Limb (tissue), 2 donors: ENCODE results near the gene YKT6.
A peak's percentile ranks its signal among the peaks of the same experiment; 100 is the strongest.
"Not testable (repeated sequence)": the region's sequence is repeated elsewhere in the genome, so short reads cannot be mapped to it uniquely, and the experiment has no call there.

Experiments
- DNase-seq, 2 donors: peaks; one replicate each; pipeline ENCODE4 v3.0.0-alpha.2; 2016; ENCODE audit errors: extremely low spot score in 2 of 2

The YKT6 gene

GRCh38 chr7:44200699-44201461, at the start of gene YKT6:
Gene YKT6, plus strand, starts transcription at chr7:44200978. Its CDS starts 158 bp downstream, at chr7:44201136.
- DNase-seq = peak; percentile 91 to 94

DNA sequence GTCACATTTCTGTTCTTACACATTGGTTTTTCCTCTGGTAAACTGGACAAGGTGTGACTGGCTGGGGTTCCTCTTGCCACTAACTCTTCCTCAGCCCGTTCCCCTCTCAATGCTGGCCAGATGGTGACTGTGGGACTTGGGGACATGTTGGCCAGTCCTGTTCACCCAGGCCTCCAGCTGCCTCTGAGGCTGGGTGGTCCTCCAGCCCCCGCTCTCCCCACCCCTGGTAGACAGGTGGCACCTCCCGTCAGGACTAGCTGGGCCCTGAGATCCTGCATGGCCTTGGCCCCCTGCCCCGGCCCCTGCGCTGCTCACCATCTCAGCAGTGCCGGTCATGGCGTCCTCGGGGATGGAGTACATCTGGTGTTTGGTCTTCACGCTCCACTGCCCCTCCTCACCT, 48.8 kb upstream of the YKT6 start:
- DNase-seq = no peak

DNA sequence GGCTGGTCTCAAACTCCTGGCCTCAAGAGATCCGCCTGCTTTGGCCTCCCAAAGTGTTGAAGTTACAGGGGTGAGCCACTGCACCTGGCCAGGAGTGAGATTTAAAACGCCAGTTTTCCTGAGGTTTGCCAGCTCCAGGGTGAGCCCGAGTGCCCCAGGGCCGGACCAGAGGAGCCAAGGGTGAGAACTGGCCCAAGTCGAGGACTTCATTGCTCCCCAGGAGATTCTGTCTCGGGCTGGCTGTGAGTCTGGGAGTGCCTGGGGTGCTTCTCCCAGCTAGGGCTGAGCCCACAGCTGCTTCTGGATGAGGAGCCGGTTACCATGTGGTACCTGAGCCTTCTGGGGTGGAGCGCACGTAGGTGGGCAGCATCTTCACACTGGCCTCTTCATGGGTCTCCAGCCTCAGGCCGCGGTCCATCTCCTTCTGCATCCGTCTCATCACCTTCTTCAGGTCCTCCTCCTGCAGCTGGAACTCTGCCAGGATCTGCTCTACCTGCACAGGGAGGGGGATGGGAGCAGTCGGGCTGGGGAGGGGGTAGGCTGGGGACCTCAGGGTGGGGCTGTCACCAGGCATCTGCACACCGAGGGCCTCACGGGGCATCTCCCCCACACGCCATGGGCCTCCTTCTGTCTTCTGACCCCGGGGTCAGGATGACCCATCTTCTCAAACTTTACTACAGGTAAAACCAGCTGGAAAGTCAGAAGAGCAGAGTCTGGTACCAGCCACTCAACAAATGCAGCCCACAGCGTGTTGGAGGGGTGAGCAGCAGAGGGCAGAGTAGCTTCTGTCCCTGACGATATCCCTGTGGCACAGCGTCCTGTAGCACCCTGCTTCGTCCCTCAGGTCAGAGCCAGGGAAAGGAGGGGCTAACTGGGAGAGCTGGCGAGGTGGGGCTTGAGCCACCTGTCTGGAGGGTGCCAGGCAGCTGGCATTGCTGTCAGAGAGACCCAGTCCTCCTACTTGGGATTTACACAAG, 47.5 kb upstream of the YKT6 start:
- DNase-seq = peak in 1 of 2 donors; percentile 19

DNA sequence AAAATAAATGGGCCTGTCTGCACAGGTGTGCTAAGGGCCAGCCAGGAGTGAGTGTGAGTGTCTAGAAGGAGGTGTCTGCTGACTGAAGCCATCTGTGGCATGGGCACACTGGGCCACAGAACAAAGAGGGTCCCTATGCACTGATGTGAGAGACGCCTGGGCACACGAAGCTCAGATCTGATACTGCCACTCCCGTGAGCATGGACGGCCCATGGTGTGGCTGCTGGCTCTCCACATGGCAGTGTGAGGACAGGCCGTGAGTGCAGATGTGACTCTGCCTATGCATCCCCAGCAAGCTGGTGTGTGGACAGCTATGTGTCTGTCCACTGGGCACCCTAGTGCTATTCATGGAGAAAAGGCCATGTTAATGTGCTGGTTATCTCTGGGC, 46.8 kb upstream of the YKT6 start:
- DNase-seq = peak in 1 of 2 donors; percentile 9

DNA sequence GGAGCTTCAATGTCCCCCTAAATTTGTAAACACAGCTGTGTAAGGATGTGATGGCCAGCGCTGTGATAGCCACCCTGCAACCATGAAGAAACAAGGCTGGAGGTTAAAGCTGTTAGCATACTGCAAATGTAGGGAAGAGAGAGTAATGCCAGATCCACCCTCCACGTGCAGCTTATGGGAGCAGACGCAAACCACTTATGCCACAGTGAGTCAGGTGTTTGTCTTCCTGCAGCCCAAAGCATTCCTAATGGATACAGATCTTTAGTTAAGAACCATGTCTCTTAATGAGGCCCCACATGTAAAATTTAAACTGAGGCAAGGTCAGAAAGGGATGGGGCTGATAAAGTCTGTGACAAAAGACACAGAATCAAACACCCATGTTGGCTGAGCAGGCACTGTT, 46.1 kb upstream of the YKT6 start:
- DNase-seq = no peak

DNA sequence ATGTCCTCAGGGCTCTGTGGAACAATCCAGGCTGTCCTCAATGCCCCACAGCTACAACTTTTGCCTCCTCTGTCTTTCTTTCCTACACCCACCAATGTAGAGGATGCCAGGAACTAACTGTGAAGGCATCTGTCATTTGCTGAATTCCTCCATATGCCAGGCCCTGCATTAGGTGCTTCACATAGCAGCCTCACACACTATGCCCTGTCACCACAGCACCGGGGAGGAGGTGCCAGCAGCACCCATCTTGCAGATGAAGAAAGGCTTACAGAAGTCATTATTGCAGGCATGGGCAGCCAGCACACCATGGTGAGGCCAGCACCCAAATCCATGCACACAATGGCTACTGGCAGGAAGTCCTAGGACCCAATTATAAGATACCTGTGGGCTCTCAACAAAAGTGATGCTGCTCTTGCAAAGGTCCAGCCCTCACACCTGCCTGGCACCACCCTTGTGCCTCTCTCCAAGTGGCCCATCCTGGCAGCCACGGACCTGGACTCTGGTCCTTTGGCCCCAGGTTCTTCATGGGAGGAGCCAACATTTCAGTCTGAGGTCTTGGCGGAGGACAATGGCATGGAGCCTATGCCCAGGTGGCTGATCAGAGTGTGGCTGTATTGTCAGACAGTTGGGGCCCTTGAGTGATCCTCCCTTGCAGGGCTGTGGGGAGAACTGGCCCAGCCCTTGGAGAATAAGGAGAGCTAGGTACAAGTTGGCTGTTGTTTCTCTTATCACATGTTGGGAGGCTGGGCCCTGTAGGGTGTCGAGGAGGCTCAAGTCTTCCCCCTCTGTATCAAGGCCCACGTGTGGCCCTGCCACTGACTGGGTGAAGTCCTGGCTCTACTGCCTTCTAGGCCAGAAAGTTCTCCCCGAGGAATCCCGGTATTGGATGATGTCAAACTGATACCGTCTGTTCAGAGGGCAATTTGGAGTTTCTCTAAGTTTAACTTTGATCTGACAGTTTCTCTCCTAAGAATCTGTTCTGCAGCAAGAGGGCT, 45.3 kb upstream of the YKT6 start:
- no peak for DNase-seq

GRCh38 chr7:44156453-44157010, 44.2 kb upstream of the YKT6 start:
- DNase-seq = no peak

DNA sequence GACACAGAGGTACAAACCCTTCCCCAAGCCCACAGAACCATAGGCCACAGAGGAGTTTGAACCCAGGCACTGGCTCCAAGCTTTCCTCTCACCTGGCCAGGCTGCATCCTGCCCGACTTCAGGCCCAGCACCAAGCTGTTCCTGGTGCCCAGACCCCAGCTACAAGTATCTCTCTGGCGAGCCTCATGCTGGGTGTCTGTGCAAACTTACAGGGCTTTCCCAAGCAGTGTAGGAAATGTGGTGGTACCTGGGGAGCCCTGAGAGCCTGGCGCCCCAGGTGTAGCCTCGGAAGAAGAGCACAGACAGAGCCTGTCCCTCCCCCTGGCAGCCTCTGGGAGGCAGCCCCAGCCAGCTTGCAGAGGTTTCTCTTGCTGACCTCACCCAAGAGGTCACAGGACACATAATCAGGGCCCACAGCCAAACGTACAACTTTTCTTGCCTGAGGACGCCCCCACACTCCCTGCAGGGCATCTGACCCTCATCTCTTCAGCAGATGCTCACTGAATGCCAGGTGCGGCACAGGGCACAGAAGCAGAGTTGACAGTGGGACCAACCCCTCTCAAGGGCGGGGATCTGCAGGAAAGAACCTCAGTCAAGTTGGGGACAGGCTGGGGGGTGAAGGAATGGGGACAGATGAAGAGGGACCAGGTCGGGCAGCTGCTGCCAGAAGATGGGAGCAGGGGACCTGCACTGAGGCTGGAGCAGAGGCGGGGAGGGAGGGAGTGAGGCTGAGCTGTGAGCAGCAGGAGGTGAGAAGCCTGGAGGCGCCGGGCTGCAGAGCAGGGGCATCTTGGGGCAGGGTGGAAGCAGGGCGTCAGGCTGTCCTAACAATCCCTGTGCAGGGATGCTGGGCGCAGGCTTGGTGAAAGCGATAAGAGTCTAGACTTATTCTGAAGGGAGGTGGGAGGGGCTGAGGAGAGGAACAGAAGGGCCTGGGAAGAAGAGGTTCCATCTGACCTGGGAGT, 43.4 kb upstream of the YKT6 start:
- no peak for DNase-seq

GRCh38 chr7:44158096-44158872, 42.5 kb upstream of the YKT6 start:
- DNase-seq = no peak

DNA sequence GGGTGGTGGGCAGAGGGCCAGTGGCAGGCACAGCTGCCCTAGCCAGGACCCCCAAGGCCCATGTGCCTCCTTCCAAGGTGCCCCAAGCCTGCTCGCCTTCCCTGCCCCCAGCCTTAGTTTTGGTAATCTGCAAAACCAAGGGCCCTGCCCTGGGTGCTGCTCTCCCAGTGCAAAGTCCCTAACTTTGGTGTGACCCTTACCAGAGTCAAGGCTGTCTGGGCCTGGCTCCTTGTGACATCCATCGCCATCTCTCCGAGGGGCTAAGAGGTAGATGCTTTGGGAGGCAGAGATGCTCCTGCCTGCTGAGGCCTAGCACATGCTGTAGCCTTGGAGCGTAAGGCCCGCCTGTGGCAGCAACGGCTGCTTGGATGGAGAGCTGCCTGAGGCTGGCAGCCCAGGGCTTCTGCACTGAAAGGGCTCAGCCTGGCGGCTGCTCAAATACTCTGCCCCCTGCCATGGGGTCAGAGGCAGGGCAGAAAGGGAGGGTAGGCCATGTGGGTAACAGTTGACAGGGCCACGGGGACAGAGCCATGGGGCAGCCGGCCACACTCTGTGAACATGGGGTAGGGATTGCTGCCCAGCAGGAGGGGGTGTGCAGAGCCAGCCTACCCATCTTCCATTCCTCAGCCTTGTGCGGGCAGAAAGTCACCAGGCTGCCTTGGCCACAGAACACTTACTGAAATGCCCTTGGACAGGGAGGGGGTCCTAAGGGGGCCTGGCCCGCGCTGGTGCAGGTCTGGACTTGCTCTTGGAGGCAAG, 41.7 kb upstream of the YKT6 start:
- no peak for DNase-seq

DNA sequence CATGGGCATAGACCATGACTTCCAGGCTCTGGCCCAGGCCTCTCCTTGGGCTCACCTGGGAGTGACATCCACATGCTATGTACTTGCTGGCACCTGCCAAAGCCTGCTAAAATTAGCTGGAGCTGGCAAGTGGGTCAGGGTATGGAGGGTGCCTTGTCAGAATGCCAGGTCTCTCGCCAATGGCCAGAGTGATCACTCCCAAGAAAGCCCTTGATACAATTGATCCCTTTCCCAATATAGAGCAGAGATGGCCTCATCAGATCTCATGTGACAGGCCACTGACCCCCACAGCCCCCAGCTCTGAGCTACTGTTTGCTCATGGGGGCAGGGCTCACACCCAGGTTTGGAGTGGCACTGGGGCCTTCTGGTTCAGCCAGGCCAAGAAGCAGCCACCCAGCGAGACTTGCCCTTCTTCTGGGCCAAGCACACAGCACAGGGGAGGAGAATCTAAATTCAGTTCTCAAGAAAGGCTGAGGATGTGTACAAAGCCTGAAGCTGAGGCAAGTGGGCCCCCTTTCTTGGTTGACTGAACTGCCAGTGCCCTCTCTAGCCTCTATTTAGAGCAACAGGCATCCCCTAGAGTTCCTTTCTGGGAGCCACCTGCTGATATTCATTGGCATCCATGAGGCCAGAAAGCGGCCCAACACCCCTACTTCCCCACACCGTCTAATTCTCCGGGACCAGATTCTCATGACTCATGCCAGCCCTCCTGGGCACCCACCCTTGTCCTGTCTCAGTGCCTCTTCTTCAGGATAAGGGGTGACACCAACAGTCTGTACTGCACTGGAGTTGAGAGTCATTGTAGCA, 40.8 kb upstream of the YKT6 start:
- DNase-seq = no peak

DNA sequence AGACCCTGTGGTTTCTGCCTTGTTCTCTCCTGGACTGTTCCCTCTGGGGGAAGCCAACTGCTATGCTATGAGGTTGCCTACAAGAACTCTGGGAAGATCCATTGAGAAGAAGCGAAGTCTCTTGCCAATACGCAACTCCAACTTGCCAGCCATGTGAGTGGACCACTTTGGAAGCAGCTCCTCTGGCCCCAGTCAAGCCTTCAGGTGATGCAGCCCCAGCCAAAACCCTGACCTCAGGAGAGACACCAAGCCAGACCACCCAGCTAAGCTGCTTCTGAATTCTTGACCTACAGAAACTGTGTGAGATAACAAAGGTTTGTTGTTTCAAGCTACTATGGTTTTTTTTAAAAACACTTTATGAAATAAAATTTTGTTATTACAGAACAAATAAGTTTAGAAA, 39.4 kb upstream of the YKT6 start:
- no peak for DNase-seq

GRCh38 chr7:44162179-44162578, 38.6 kb upstream of the YKT6 start:
- DNase-seq = peak in 1 of 2 donors; percentile 13

GRCh38 chr7:44162785-44163395, 37.9 kb upstream of the YKT6 start:
- peak in 1 of 2 donors; percentile 8 for DNase-seq

GRCh38 chr7:44163591-44163990, 37.2 kb upstream of the YKT6 start:
- no peak for DNase-seq

DNA sequence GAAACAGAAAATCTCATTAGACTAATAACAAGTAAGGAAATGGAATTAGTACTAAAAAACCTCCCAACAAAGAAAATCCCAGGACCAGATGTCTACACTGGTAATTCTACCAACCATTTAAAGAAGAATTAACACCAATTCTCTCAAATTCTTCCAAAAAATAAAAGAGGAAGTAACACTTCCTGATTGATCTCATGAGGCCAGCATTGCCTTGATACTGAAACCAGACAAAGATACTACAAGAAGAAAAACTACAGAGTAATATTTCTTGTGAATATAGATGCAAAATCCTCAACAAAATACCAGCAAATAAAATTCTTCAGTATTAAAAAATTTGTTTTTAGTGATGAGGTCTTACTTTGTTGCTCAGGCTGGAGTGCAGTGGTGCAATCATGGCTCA, 32.9 kb upstream of the YKT6 start:
- no peak for DNase-seq

- not testable (repeated sequence) for DNase-seq
Measured at GRCh38 chr7:44171901-44172300, 28.9 kb upstream of the YKT6 start.
